IMR-90 (cell line): ENCODE results near the gene TOX3. TPM values are rescaled to one million over a fixed set of nuclear protein-coding genes. Genes with fewer than 3 reads are reported as not detected.

ENCODE experiments used
- ATAC-seq: fragments of 200-7000 bp; cut with Tn5 transposase; 2 replicates; pipeline ENCODE4 v1.9.1; 2020; ENCODE audit warnings: low read depth, mild to moderate bottlenecking, moderate library complexity
- BruUV-seq: library from RNA; stranded (reverse); fragments of 400-500 nt; replicated peaks from 2 replicates; lab custom pipeline; 2021; lab: Mats Ljungman, UMichigan
- CTCF ChIA-PET: fragments of 300-600 bp; formaldehyde crosslinking; extraction: SDS; loops from one replicate; lab custom pipeline; 2021; ENCODE audit warnings: antibody characterized with exemption; lab: Yijun Ruan, JAX
- POLR2A ChIA-PET: fragments of 300-600 bp; sonication (Branson Sonifier 250); formaldehyde crosslinking; loops from one replicate; lab custom pipeline; 2022; ENCODE audit warnings: antibody characterized with exemption; ENCODE audit not compliant: unreplicated experiment; lab: Charles Lee
- DNase-seq: peaks from one replicate; pipeline ENCODE4 v3.0.0; 2013
- H2AFZ ChIP-seq: replicated peaks from 2 replicates; pipeline ENCODE3; 2013; ENCODE audit warnings: low read length, mild to moderate bottlenecking; ENCODE audit not compliant: poor library complexity
- H2AK5ac ChIP-seq: 2 replicates; pipeline ENCODE4 v1.6.1; 2013; ENCODE audit warnings: low read depth, low read length, inconsistent platforms
- H2AK9ac ChIP-seq: replicated peaks from 2 replicates; pipeline ENCODE3; 2013; ENCODE audit warnings: mild to moderate bottlenecking, low read depth, low read length, moderate library complexity; ENCODE audit not compliant: poor library complexity
- H2BK120ac ChIP-seq: 2 replicates; pipeline ENCODE4 v1.6.1; 2013; ENCODE audit warnings: low read depth, low read length, inconsistent platforms
- H2BK15ac ChIP-seq: 3 replicates; pipeline ENCODE4 v1.6.1; 2013; ENCODE audit warnings: low read depth, low read length, inconsistent platforms
- H2BK20ac ChIP-seq: 2 replicates; pipeline ENCODE4 v1.6.1; 2013; ENCODE audit warnings: low read depth, mild to moderate bottlenecking, inconsistent platforms, low read length, moderate library complexity
- H2BK5ac ChIP-seq: 2 replicates; pipeline ENCODE4 v1.6.1; 2013; ENCODE audit warnings: mild to moderate bottlenecking, low read depth, low read length, inconsistent platforms; ENCODE audit not compliant: poor library complexity, severe bottlenecking
- H3K14ac ChIP-seq: replicated peaks from 2 replicates; pipeline ENCODE4 v1.6.1; 2013; ENCODE audit warnings: low read depth, low read length, inconsistent platforms
- H3K18ac ChIP-seq: 2 replicates; pipeline ENCODE4 v1.6.1; 2013; ENCODE audit warnings: low read depth, low read length, control low read depth
- H3K23ac ChIP-seq: 2 replicates; pipeline ENCODE4 v1.6.1; 2013; ENCODE audit warnings: low read depth, low read length, inconsistent platforms
- H3K27ac ChIP-seq: 2 replicates; pipeline ENCODE4 v1.5.1; 2013; ENCODE audit warnings: mild to moderate bottlenecking, control low read depth, low read length; ENCODE audit not compliant: insufficient read depth
- H3K27me3 ChIP-seq: 2 replicates; pipeline ENCODE4 v1.6.1; 2013; ENCODE audit warnings: low read length; ENCODE audit not compliant: control insufficient read depth, insufficient read depth
- H3K36me3 ChIP-seq: 2 replicates; pipeline ENCODE4 v1.6.1; 2013; ENCODE audit warnings: low read length, mixed read lengths; ENCODE audit not compliant: control insufficient read depth, insufficient read depth
- H3K4ac ChIP-seq: 2 replicates; pipeline ENCODE4 v1.6.1; 2013; ENCODE audit warnings: low read depth, low read length, inconsistent platforms
- H3K4me1 ChIP-seq: 2 replicates; pipeline ENCODE4 v1.6.1; 2013; ENCODE audit warnings: low read length, mixed read lengths; ENCODE audit not compliant: control insufficient read depth, insufficient read depth
- H3K4me2 ChIP-seq: 2 replicates; pipeline ENCODE4 v1.6.1; 2013; ENCODE audit warnings: low read depth, mild to moderate bottlenecking, control low read depth, low read length, moderate library complexity
- H3K4me3 ChIP-seq: 2 replicates; pipeline ENCODE4 v1.5.1; 2013; ENCODE audit warnings: low read depth, mild to moderate bottlenecking, control low read depth, low read length, moderate library complexity; ENCODE audit not compliant: insufficient read depth
- H3K56ac ChIP-seq: 2 replicates; pipeline ENCODE4 v1.6.1; 2013; ENCODE audit warnings: low read length, inconsistent platforms; ENCODE audit not compliant: insufficient read depth; ENCODE audit errors: extremely low read depth
- H3K79me1 ChIP-seq, 2 experiments: 2 replicates each; pipeline ENCODE4 v1.6.1; 2013; ENCODE audit warnings: low read length in 2 of 2, inconsistent platforms in 1 of 2, low read depth in 1 of 2
- H3K9ac ChIP-seq: 2 replicates; pipeline ENCODE4 v1.6.1; 2013; ENCODE audit warnings: low read depth, low read length, control low read depth
- H3K9me1 ChIP-seq: 2 replicates; pipeline ENCODE4 v1.6.1; 2013; ENCODE audit warnings: low read length, inconsistent platforms; ENCODE audit not compliant: insufficient read depth
- H3K9me3 ChIP-seq: 2 replicates; pipeline ENCODE4 v1.6.1; 2013; ENCODE audit warnings: low read length; ENCODE audit not compliant: control insufficient read depth, insufficient read depth
- H4K20me1 ChIP-seq: 2 replicates; pipeline ENCODE4 v1.6.1; 2013; ENCODE audit warnings: low read length, inconsistent platforms; ENCODE audit not compliant: insufficient read depth
- H4K5ac ChIP-seq: 2 replicates; pipeline ENCODE4 v1.6.1; 2013; ENCODE audit warnings: mild to moderate bottlenecking, low read depth, low read length, control low read depth
- H4K8ac ChIP-seq, 2 experiments: 2 replicates each; pipeline ENCODE4 v1.6.1; 2013; ENCODE audit warnings: low read depth in 2 of 2, low read length in 2 of 2, control low read depth in 1 of 2, inconsistent platforms in 1 of 2
- H4K91ac ChIP-seq: 2 replicates; pipeline ENCODE4 v1.6.1; 2013; ENCODE audit warnings: low read depth, low read length, inconsistent platforms; ENCODE audit not compliant: insufficient read depth
- BHLHE40 ChIP-seq: fragments of 150-350 bp; IDR thresholded peaks from 2 replicates; pipeline ENCODE4 v1.6.1; 2016; ENCODE audit warnings: mild to moderate bottlenecking, low read depth, low read length
- CHD1 ChIP-seq: IDR thresholded peaks from 2 replicates; pipeline ENCODE4 v1.6.1; 2012; ENCODE audit warnings: low read depth, low read length, improper control_type of control experiment
- CTCF ChIP-seq: conservative IDR thresholded peaks from 2 replicates; pipeline ENCODE4 v1.5.1; 2012; ENCODE audit warnings: mild to moderate bottlenecking, low read depth, low read length, improper control_type of control experiment
- ELK1 ChIP-seq: fragments of 150-350 bp; IDR thresholded peaks from 2 replicates; pipeline ENCODE4 v1.6.1; 2016; ENCODE audit warnings: low read depth, mild to moderate bottlenecking, low read length, moderate library complexity, borderline replicate concordance
- FOS ChIP-seq: fragments of 150-350 bp; IDR thresholded peaks from 2 replicates; pipeline ENCODE4 v1.6.1; 2016; ENCODE audit warnings: low read depth, low read length
- MAFK ChIP-seq: IDR thresholded peaks from 2 replicates; pipeline ENCODE4 v1.6.1; 2012; ENCODE audit warnings: low read depth, low read length, improper control_type of control experiment
- MAZ ChIP-seq: IDR thresholded peaks from 2 replicates; pipeline ENCODE4 v1.6.1; 2012; ENCODE audit warnings: low read depth, mild to moderate bottlenecking, low read length, improper control_type of control experiment, moderate library complexity, borderline replicate concordance
- MXI1 ChIP-seq: IDR thresholded peaks from 2 replicates; pipeline ENCODE4 v1.6.1; 2012; ENCODE audit warnings: low read depth, mild to moderate bottlenecking, low read length, moderate library complexity, borderline replicate concordance
- NFE2L2 ChIP-seq: fragments of 150-350 bp; IDR thresholded peaks from 2 replicates; pipeline ENCODE4 v1.6.1; 2016; ENCODE audit warnings: low read depth, mild to moderate bottlenecking, low read length
- POLR2A ChIP-seq: IDR thresholded peaks from 2 replicates; pipeline ENCODE4 v1.6.1; 2012; ENCODE audit warnings: mild to moderate bottlenecking, low read depth, low read length
- RAD21 ChIP-seq: IDR thresholded peaks from 2 replicates; pipeline ENCODE4 v1.6.1; 2012; ENCODE audit warnings: low read length, improper control_type of control experiment
- RCOR1 ChIP-seq: IDR thresholded peaks from 2 replicates; pipeline ENCODE4 v1.6.1; 2012; ENCODE audit warnings: mild to moderate bottlenecking, low read length, improper control_type of control experiment; ENCODE audit not compliant: insufficient replicate concordance
- RFX5 ChIP-seq: IDR thresholded peaks from 2 replicates; pipeline ENCODE4 v1.8.0; 2012; ENCODE audit warnings: low read depth, mild to moderate bottlenecking, low read length, moderate library complexity
- USF2 ChIP-seq: fragments of 150-350 bp; IDR thresholded peaks from 2 replicates; pipeline ENCODE4 v1.6.1; 2017; ENCODE audit warnings: mild to moderate bottlenecking, antibody characterized with exemption, low read length, low read depth
- WGBS, 2 experiments: methylation state at CpG; one replicate each; pipeline versions ENCODE4 v1.1.5 to v1.1.7; 2013; ENCODE audit warnings: missing lambda C conversion rate in 2 of 2; ENCODE audit not compliant: insufficient read length in 1 of 2; ENCODE audit errors: extremely low coverage in 2 of 2; 5-methylcytosine and 5-hydroxymethylcytosine counted together
- dilution Hi-C: fragments of 300-500 bp; cut with HindIII; formaldehyde crosslinking; loops from one replicate; pipeline ENCODE4 v1.14.3; 2018; ENCODE audit warnings: low sequenced_read_pairs; ENCODE audit not compliant: unreplicated experiment
- in situ Hi-C: fragments of 300-500 bp; cut with MboI; formaldehyde crosslinking; loops from 3 replicates; pipeline ENCODE4 v1.14.3; 2019; ENCODE audit warnings: low sequenced_read_pairs, inconsistent platforms, mixed read lengths
- intact Hi-C: fragments of 100-400 bp; cut with micrococcal nuclease; formaldehyde crosslinking; loops from 2 replicates; pipeline ENCODE4 v1.10.0; 2022
- polyA plus RNA-seq, 3 experiments: library from polyadenylated mRNA; depleted of rRNA; stranded (reverse); fragments of >200 nt; gene quantifications; 2 replicates each; pipeline ENCODE4 v1.2.3, GENCODE V29; 2012; ENCODE audit warnings: low replicate concordance in 1 of 3
- total RNA-seq: library from RNA; depleted of rRNA; stranded (reverse); fragments of >200 nt; gene quantifications from 2 replicates; pipeline ENCODE4 v1.2.3, GENCODE V29; 2012

Gene TOX3
- total and polyA plus RNA-seq, 2 of the 4 experiments (the other 2 are of a cell fraction): not detected

GRCh38 chr16:52499060-52499440, 47.9 kb downstream of the TOX3 start:
- no peaks in the 10 kb centered on the region for H3K79me1 ChIP-seq
- H2AK5ac ChIP-seq: no peak overlapping the region
- DNase-seq: no peak
- no peaks in the 10 kb centered on the region for H3K9me1 ChIP-seq
- ATAC-seq: no peak
- H3K56ac ChIP-seq: no peak overlapping the region
- H3K9ac ChIP-seq: no peak overlapping the region
- no peak overlapping the region for H2BK5ac ChIP-seq
- H3K4me1 ChIP-seq: no peaks in the 10 kb centered on the region
- ChIA-PET CTCF (no interaction called here), POLR2A (no interaction called here)
- H2BK120ac ChIP-seq: no peak overlapping the region
- H3K36me3 ChIP-seq: no peaks in the 10 kb centered on the region
- no peak overlapping the region for H4K8ac ChIP-seq
- H3K4me2 ChIP-seq: no peak overlapping the region
- no peak overlapping the region for H2BK15ac ChIP-seq
- BruUV-seq: no TSS peak
- dilution Hi-C loops: no loop called here
- H4K5ac ChIP-seq: no peak overlapping the region
- intact Hi-C loops: no loop called here
- in situ Hi-C loops: no loop called here
- H2AFZ ChIP-seq: no peak overlapping the region
- H3K27ac ChIP-seq: no peak overlapping the region
- H3K4me3 ChIP-seq: no peak overlapping the region
- H2AK9ac ChIP-seq: no peak overlapping the region
- H2BK20ac ChIP-seq: no peak overlapping the region
- H3K27me3 ChIP-seq: no peaks in the 10 kb centered on the region
- no peak overlapping the region for H4K91ac ChIP-seq
- no CpG with 5 or more reads among the region's 5 CpGs for WGBS, 2 experiments
- H3K14ac ChIP-seq: no peak overlapping the region
- H4K20me1 ChIP-seq: no peaks in the 10 kb centered on the region
- no peak overlapping the region for H3K4ac ChIP-seq
- TF ChIP-seq MAZ (no peak), MXI1 (no peak), RAD21 (no peak), CTCF (no peak), POLR2A (no peak), USF2 (no peak), CHD1 (no peak), MAFK (no peak), BHLHE40 (no peak), RCOR1 (no peak), ELK1 (no peak), NFE2L2 (no peak), FOS (no peak), RFX5 (no peak)
- H3K23ac ChIP-seq: no peak overlapping the region
- H3K9me3 ChIP-seq: peaks cover 3% of the 10 kb centered on the region; the same call in 1 of the 2 replicates
- H3K18ac ChIP-seq: no peak overlapping the region
